ENCODE data around the gene SPPL2B. TPM values are rescaled to one million over a fixed set of nuclear protein-coding genes. Genes with fewer than 3 reads are reported as not detected.

SPPL2B gene
- total and polyA plus RNA-seq, 2 experiments from 2014 or later: 40.9 to 87.7 TPM

- TF ChIP-seq CTCF (IDR thresholded peaks at IDR 0.05; ENCODE audit: poor library complexity) (no peak), EZH2phosphoT487 (IDR thresholded peaks at IDR 0.05; ENCODE audit: low read depth, severe bottlenecking, unreplicated experiment) (no peak), EZH2 (IDR thresholded peaks at IDR 0.05; ENCODE audit: borderline replicate concordance) (no peak)
- Histone ChIP-seq H3K9me3 (ENCODE audit: low read depth) (no peaks in the 10 kb centered on the region), H4K20me1 (ENCODE audit: insufficient read depth, poor library complexity, severe bottlenecking) (no peaks in the 10 kb centered on the region), H3K4me1 (ENCODE audit: insufficient read depth) (no peaks in the 10 kb centered on the region), H3K9me2 (replicated peaks; ENCODE audit: insufficient read depth) (no peaks in the 10 kb centered on the region), H3K79me2 (no peaks in the 10 kb centered on the region), H3K4me3 (no peak overlapping the region), H2AFZ (no peak overlapping the region), H3K36me3 (replicated peaks; ENCODE audit: insufficient read depth, low read depth) (no peaks in the 10 kb centered on the region), H3K27me3 (peaks cover 23% of the 10 kb centered on the region), H3K4me2 (no peak overlapping the region), H3K27ac (no peak overlapping the region)
- no peak for DNase-seq (ENCODE audit: low spot score)
- WGBS (ENCODE audit: low lambda C conversion rate, missing lambda C conversion rate): 85% methylated on average over 19 of the region's 19 CpGs
Measured at GRCh38 chr19:2305452-2306280, 22.8 kb upstream of the SPPL2B start.

- no peaks in the 10 kb centered on the region for H3K79me2 ChIP-seq
- TF ChIP-seq EZH2phosphoT487 (IDR thresholded peaks at IDR 0.05; ENCODE audit: low read depth, severe bottlenecking, unreplicated experiment) (no peak), EZH2 (IDR thresholded peaks at IDR 0.05; ENCODE audit: borderline replicate concordance) (no peak), CTCF (IDR thresholded peaks at IDR 0.05; ENCODE audit: poor library complexity) (no peak)
- H3K36me3 ChIP-seq (replicated peaks; ENCODE audit: insufficient read depth, low read depth): no peaks in the 10 kb centered on the region
- no peaks in the 10 kb centered on the region for H4K20me1 ChIP-seq (ENCODE audit: insufficient read depth, poor library complexity, severe bottlenecking)
- H3K4me2 ChIP-seq: no peak overlapping the region
- H3K9me2 ChIP-seq (replicated peaks; ENCODE audit: insufficient read depth): no peaks in the 10 kb centered on the region
- H3K4me3 ChIP-seq: no peak overlapping the region
- no peaks in the 10 kb centered on the region for H3K4me1 ChIP-seq (ENCODE audit: insufficient read depth)
- H3K27ac ChIP-seq: no peak overlapping the region
- peaks cover 23% of the 10 kb centered on the region for H3K27me3 ChIP-seq
- DNase-seq (ENCODE audit: low spot score): no peak
- H3K9me3 ChIP-seq (ENCODE audit: low read depth): no peaks in the 10 kb centered on the region
- H2AFZ ChIP-seq: no peak overlapping the region
- WGBS (ENCODE audit: low lambda C conversion rate, missing lambda C conversion rate): 88% methylated on average over 18 of the region's 19 CpGs
Measured at GRCh38 chr19:2306281-2306806, 22.1 kb upstream of the SPPL2B start.

GRCh38 chr19:2306971-2307370 is 21.5 kb upstream of the SPPL2B start:
- H3K9me2 ChIP-seq (replicated peaks; ENCODE audit: insufficient read depth): no peaks in the 10 kb centered on the region
- H3K4me2 ChIP-seq: no peak overlapping the region
- H3K36me3 ChIP-seq (replicated peaks; ENCODE audit: insufficient read depth, low read depth): no peaks in the 10 kb centered on the region
- H3K4me3 ChIP-seq: no peak overlapping the region
- H3K27ac ChIP-seq: no peak overlapping the region
- peaks cover 23% of the 10 kb centered on the region for H3K27me3 ChIP-seq
- DNase-seq (ENCODE audit: low spot score): no peak
- 82% methylated on average over 17 of the region's 17 CpGs for WGBS (ENCODE audit: low lambda C conversion rate, missing lambda C conversion rate)
- no peaks in the 10 kb centered on the region for H3K79me2 ChIP-seq
- H2AFZ ChIP-seq: no peak overlapping the region
- TF ChIP-seq EZH2phosphoT487 (IDR thresholded peaks at IDR 0.05; ENCODE audit: low read depth, severe bottlenecking, unreplicated experiment) (no peak), CTCF (IDR thresholded peaks at IDR 0.05; ENCODE audit: poor library complexity) (no peak), EZH2 (IDR thresholded peaks at IDR 0.05; ENCODE audit: borderline replicate concordance) (no peak)
- no peaks in the 10 kb centered on the region for H4K20me1 ChIP-seq (ENCODE audit: insufficient read depth, poor library complexity, severe bottlenecking)
- no peaks in the 10 kb centered on the region for H3K4me1 ChIP-seq (ENCODE audit: insufficient read depth)
- no peaks in the 10 kb centered on the region for H3K9me3 ChIP-seq (ENCODE audit: low read depth)

All from hepatocyte (in vitro differentiated cells).